A549 (cell line): Measurements from ENCODE around the gene SBF1. TPM values are rescaled to one million over a fixed set of nuclear protein-coding genes. Genes with fewer than 3 reads are reported as not detected.
A peak's percentile ranks its signal among the peaks of the same experiment; 100 is the strongest.

ENCODE experiments used
- ATAC-seq, 2 experiments: fragments of 200-7000 bp in 1 of 2; fragments of >200 bp in 1 of 2; cut with Nextera tagmentation in 1 of 2; cut with Tn5 transposase in 1 of 2; 3 replicates each; pipeline versions ENCODE4 v1.8.0 to v1.9.1; 2018 to 2020; ENCODE audit warnings: mild to moderate bottlenecking in 1 of 2, moderate library complexity in 1 of 2
- CTCF ChIA-PET: fragments of 300-600 bp; sonication (Branson Sonifier 250); formaldehyde crosslinking; extraction: SDS; loops from one replicate; lab custom pipeline; 2021; ENCODE audit warnings: antibody characterized with exemption, inconsistent platforms; lab: Yijun Ruan, JAX
- POLR2A ChIA-PET: fragments of 350-600 bp; formaldehyde crosslinking; extraction: SDS; loops from one replicate; lab custom pipeline; 2021; ENCODE audit warnings: antibody characterized with exemption, inconsistent platforms; lab: Yijun Ruan, JAX
- DNase-seq, 2 experiments: peaks; one replicate each; pipeline versions ENCODE4 v3.0.0 to v3.0.0-alpha.2; 2011 to 2016; ENCODE audit warnings: low read depth in 1 of 2, low spot score in 1 of 2
- FAIRE-seq: peaks from 2 replicates; lab custom pipeline; 2011; peaks lifted over from hg19 to GRCh38; lab: Jason Lieb, UNC
- H3K27ac ChIP-seq, 2 experiments: fragments of >200 bp; sonication (Bioruptor Twin); formaldehyde crosslinking; 3 replicates each; pipeline ENCODE4 v1.5.1; 2016 to 2017
- H3K4me1 ChIP-seq: fragments of >200 bp; sonication (Bioruptor Twin); formaldehyde crosslinking; 3 replicates; pipeline ENCODE4 v1.6.1; 2016
- H3K4me2 ChIP-seq: fragments of >200 bp; sonication (Bioruptor Twin); formaldehyde crosslinking; 3 replicates; pipeline ENCODE4 v1.6.1; 2016
- H3K4me3 ChIP-seq: fragments of >200 bp; sonication (Bioruptor Twin); formaldehyde crosslinking; 3 replicates; pipeline ENCODE4 v1.5.1; 2016
- H3K9me3 ChIP-seq: fragments of >200 bp; sonication (Bioruptor Twin); formaldehyde crosslinking; 3 replicates; pipeline ENCODE4 v1.6.1; 2016
- ATOH8 ChIP-seq: fragments of 250-450 bp; sonication (Bioruptor Pico); IDR thresholded peaks from 2 replicates; pipeline ENCODE4 v1.5.0; 2020; ENCODE audit warnings: low read depth, mild to moderate bottlenecking, moderate library complexity
- BCL3 ChIP-seq: fragments of >200 bp; sonication (Bioruptor Twin); formaldehyde crosslinking; IDR thresholded peaks from 3 replicates; pipeline ENCODE4 v1.6.1; 2016
- CBX2 ChIP-seq: fragments of 200-600 bp; sonication (generic); IDR thresholded peaks from 2 replicates; pipeline ENCODE4 v1.6.1; 2016; ENCODE audit warnings: low read depth, mild to moderate bottlenecking, borderline replicate concordance
- CBX8 ChIP-seq: fragments of 200-600 bp; sonication (generic); IDR thresholded peaks from 2 replicates; pipeline ENCODE4 v1.6.1; 2016
- CEBPB ChIP-seq, 2 experiments: fragments of >200 bp in 1 of 2; sonication (Bioruptor Twin) in 1 of 2; formaldehyde crosslinking in 1 of 2; IDR thresholded peaks; 2 replicates each; pipeline ENCODE4 v1.6.1; 2012 to 2016
- CHD2 ChIP-seq: fragments of 150-350 bp; IDR thresholded peaks from 2 replicates; pipeline ENCODE4 v1.6.1; 2014; ENCODE audit warnings: low read length; ENCODE audit not compliant: partially characterized antibody
- EHF ChIP-seq: fragments of 250-450 bp; sonication (Bioruptor Pico); IDR thresholded peaks from 2 replicates; pipeline ENCODE4 v1.5.0; 2020; ENCODE audit warnings: mild to moderate bottlenecking
- EP300 ChIP-seq, 2 experiments: fragments of >200 bp; sonication (Bioruptor Twin); formaldehyde crosslinking; IDR thresholded peaks; 2 replicates in 1 of 2; 3 replicates in 1 of 2; pipeline ENCODE4 v1.6.1; 2016 to 2017
- FOSL2 ChIP-seq, 2 experiments: fragments of 450-650 bp in 1 of 2; fragments of >200 bp in 1 of 2; sonication (Bioruptor Twin) in 1 of 2; formaldehyde crosslinking; IDR thresholded peaks; 2 replicates each; pipeline versions ENCODE4 v1.5.0 to v1.6.1; 2016 to 2020; ENCODE audit warnings: mild to moderate bottlenecking in 1 of 2, moderate library complexity in 1 of 2
- GATA3 ChIP-seq: IDR thresholded peaks from 2 replicates; pipeline ENCODE4 v1.6.1; 2012; ENCODE audit warnings: borderline replicate concordance
- HDAC2 ChIP-seq: fragments of 200-600 bp; sonication (generic); IDR thresholded peaks from 2 replicates; pipeline ENCODE4 v1.6.1; 2016
- HEYL ChIP-seq: fragments of 250-450 bp; sonication (Bioruptor Pico); IDR thresholded peaks from 2 replicates; pipeline ENCODE4 v1.8.0; 2021; ENCODE audit warnings: mild to moderate bottlenecking, moderate library complexity
- HMGXB4 ChIP-seq: fragments of 250-450 bp; sonication (Bioruptor Pico); IDR thresholded peaks from 2 replicates; pipeline ENCODE4 v1.5.0; 2021; ENCODE audit warnings: mild to moderate bottlenecking, moderate library complexity, borderline replicate concordance
- HOXA7 ChIP-seq: fragments of 250-450 bp; sonication (Bioruptor Pico); IDR thresholded peaks from 2 replicates; pipeline ENCODE4 v1.5.0; 2020; ENCODE audit warnings: mild to moderate bottlenecking, moderate library complexity
- HOXB13 ChIP-seq: fragments of 250-450 bp; sonication (Bioruptor Pico); IDR thresholded peaks from 2 replicates; pipeline ENCODE4 v1.5.0; 2020; ENCODE audit warnings: low read depth, mild to moderate bottlenecking, moderate library complexity
- JUNB ChIP-seq: fragments of >200 bp; sonication (Bioruptor Twin); formaldehyde crosslinking; IDR thresholded peaks from 2 replicates; pipeline ENCODE4 v1.6.1; 2016
- MAFK ChIP-seq: fragments of 450-650 bp; IDR thresholded peaks from 2 replicates; pipeline ENCODE4 v1.6.1; 2014; ENCODE audit not compliant: partially characterized antibody
- MAZ ChIP-seq: fragments of 150-350 bp; IDR thresholded peaks from 2 replicates; pipeline ENCODE4 v1.6.1; 2014; ENCODE audit warnings: antibody characterized with exemption, low read depth, low read length, borderline replicate concordance
- NR3C1 ChIP-seq: fragments of >200 bp; sonication (Bioruptor Twin); formaldehyde crosslinking; IDR thresholded peaks from 3 replicates; pipeline ENCODE4 v1.6.1; 2017
- POLR2A ChIP-seq: IDR thresholded peaks from 2 replicates; pipeline ENCODE4 v1.6.1; 2012; ENCODE audit warnings: mild to moderate bottlenecking, low read length
- POLR2AphosphoS2 ChIP-seq: conservative IDR thresholded peaks from 2 replicates; pipeline ENCODE4 v1.6.1; 2012; ENCODE audit warnings: low read length, improper control_type of control experiment, inconsistent platforms
- RAD21 ChIP-seq, 2 experiments: fragments of >200 bp in 1 of 2; sonication (Bioruptor Twin) in 1 of 2; formaldehyde crosslinking in 1 of 2; IDR thresholded peaks in 1 of 2; conservative IDR thresholded peaks in 1 of 2; 2 replicates in 1 of 2; 3 replicates in 1 of 2; pipeline ENCODE4 v1.6.1; 2012 to 2018; ENCODE audit warnings: inconsistent platforms in 1 of 2
- RARB ChIP-seq: fragments of 250-450 bp; sonication (Bioruptor Pico); IDR thresholded peaks from 2 replicates; pipeline ENCODE4 v1.8.0; 2021; ENCODE audit warnings: mild to moderate bottlenecking, moderate library complexity
- RCOR1 ChIP-seq: fragments of 150-350 bp; IDR thresholded peaks from 2 replicates; pipeline ENCODE4 v1.6.1; 2014; ENCODE audit warnings: antibody characterized with exemption, low read length, low read depth
- REST ChIP-seq: fragments of 200-600 bp; sonication (generic); IDR thresholded peaks from 2 replicates; pipeline ENCODE4 v1.6.1; 2016; ENCODE audit warnings: antibody characterized with exemption, mild to moderate bottlenecking, moderate library complexity
- RNF2 ChIP-seq: fragments of 200-600 bp; sonication (generic); IDR thresholded peaks from 2 replicates; pipeline ENCODE4 v1.6.1; 2016; ENCODE audit warnings: low read depth, mild to moderate bottlenecking, antibody characterized with exemption, moderate library complexity, borderline replicate concordance
- SREBF2 ChIP-seq: fragments of 450-650 bp; IDR thresholded peaks from 2 replicates; pipeline ENCODE4 v1.6.1; 2014; ENCODE audit warnings: mild to moderate bottlenecking, moderate library complexity
- TFCP2L1 ChIP-seq: fragments of 250-450 bp; sonication (Bioruptor Pico); IDR thresholded peaks from 2 replicates; pipeline ENCODE4 v1.5.0; 2021; ENCODE audit warnings: mild to moderate bottlenecking
- TP53 ChIP-seq: fragments of 250-450 bp; sonication (Bioruptor Pico); IDR thresholded peaks from 2 replicates; pipeline ENCODE4 v1.5.0; 2021; ENCODE audit warnings: mild to moderate bottlenecking, moderate library complexity
- ZC3H11A ChIP-seq: fragments of 450-650 bp; IDR thresholded peaks from 2 replicates; pipeline ENCODE4 v1.6.1; 2014; ENCODE audit warnings: antibody characterized with exemption, mild to moderate bottlenecking
- ZNF302 ChIP-seq: fragments of 250-450 bp; sonication (Bioruptor Pico); IDR thresholded peaks from 2 replicates; pipeline ENCODE4 v1.9.0; 2021; ENCODE audit warnings: inconsistent platforms, mild to moderate bottlenecking, moderate library complexity
- WGBS: methylation state at CpG from one replicate; pipeline ENCODE4 v1.1.6; 2017; ENCODE audit errors: missing lambda C conversion rate; 5-methylcytosine and 5-hydroxymethylcytosine counted together
- polyA plus RNA-seq, 4 experiments: library from polyadenylated mRNA; depleted of rRNA in 3 of 4; stranded (reverse); fragments of >200 nt; fragmentation: RNase III in 1 of 4; extraction: RNeasy Plus Mini Kit Qiagen cat#74134 plus additional on column Dnase treatment in 1 of 4; gene quantifications; 2 replicates in 3 of 4; 3 replicates in 1 of 4; pipeline ENCODE4 v1.2.3, GENCODE V29; 2011 to 2017

The SBF1 gene
- polyA plus RNA-seq, 2 of the 4 experiments (the other 2 are of a cell fraction) = 9.6 to 23.0 TPM

- H3K4me1 ChIP-seq = peaks cover 15% of the 10 kb centered on the region
- DNase-seq = no peak
- TF ChIP-seq FOSL2 (IDR thresholded peaks at IDR 0.05) = no peak
- no peak for TF ChIP-seq FOSL2 (CRISPR knock-in tag; IDR thresholded peaks at IDR 0.05)
- TF ChIP-seq ZNF302 (CRISPR knock-in tag) = no peak
- TF ChIP-seq EP300 (IDR thresholded peaks at IDR 0.05) = no peak
- TF ChIP-seq RNF2 = no peak
- TF ChIP-seq REST = no peak
- no peak for TF ChIP-seq TFCP2L1
- TF ChIP-seq CHD2 = no peak
- TF ChIP-seq RAD21 (conservative IDR thresholded peaks at IDR 0.05 in 1 of 2, IDR thresholded peaks at IDR 0.05 in 1 of 2) = no peak
- no peak for TF ChIP-seq HDAC2
- TF ChIP-seq MAFK = no peak
- TF ChIP-seq EHF (CRISPR knock-in tag) = no peak
- TF ChIP-seq HOXA7 (CRISPR knock-in tag) = no peak
- TF ChIP-seq POLR2A = no peak
- TF ChIP-seq GATA3 = no peak
- no peak for TF ChIP-seq HMGXB4
- no peak for TF ChIP-seq HOXB13 (CRISPR knock-in tag)
- TF ChIP-seq CEBPB (IDR thresholded peaks at IDR 0.05) = no peak
- TF ChIP-seq RARB = no peak
- TF ChIP-seq ZC3H11A = no peak
- H3K4me3 ChIP-seq = no peak overlapping the region
- peak overlapping the region; percentile 95 for H3K4me2 ChIP-seq
- CTCF ChIA-PET = no interaction called here
- no peaks in the 10 kb centered on the region for H3K9me3 ChIP-seq
- peak overlapping the region in 1 of 2 experiments; percentile 97; a peak in 1 of 6 replicates for H3K27ac ChIP-seq
- ATAC-seq = no peak
- POLR2A ChIA-PET = no interaction called here
- no peak for FAIRE-seq
- no CpG with 5 or more reads among the region's 41 CpGs for WGBS
Measured at GRCh38 chr22:50505776-50506610, 31.2 kb upstream of the SBF1 start.

GRCh38 chr22:50505276-50505775 is 30.5 kb upstream of the SBF1 start:
- ATAC-seq (no peak), DNase-seq (no peak), FAIRE-seq (no peak)
- H3K27ac ChIP-seq = no peak overlapping the region
- peaks cover 15% of the 10 kb centered on the region for H3K4me1 ChIP-seq
- no peak overlapping the region for H3K4me3 ChIP-seq
- TF ChIP-seq TFCP2L1 (no peak), CBX2 (no peak), POLR2A (no peak), TP53 (no peak), ZNF302 (CRISPR knock-in tag) (no peak), JUNB (no peak), SREBF2 (no peak), CHD2 (no peak), RCOR1 (no peak), RNF2 (no peak), POLR2AphosphoS2 (no peak), CBX8 (no peak), EHF (CRISPR knock-in tag) (no peak), HEYL (CRISPR knock-in tag) (no peak), NR3C1 (no peak), ATOH8 (CRISPR knock-in tag) (no peak), MAZ (no peak), BCL3 (no peak), HOXB13 (CRISPR knock-in tag) (no peak), GATA3 (no peak)
- no peaks in the 10 kb centered on the region for H3K9me3 ChIP-seq
- ChIA-PET POLR2A (no interaction called here), CTCF (interaction anchor here (1.3 kb wide), 1 partner anchor 58 kb away, joined by 3 read pairs; the partner anchor contains the start of gene SYCE3)
- 86% methylated on average over 9 of the region's 14 CpGs for WGBS
- H3K4me2 ChIP-seq = no peak overlapping the region
